GM20000 (cell line): ENCODE data around the gene SERPINE1.
A peak's percentile ranks its signal among the peaks of the same experiment; 100 is the strongest.
"Not testable (repeated sequence)": the region's sequence is repeated elsewhere in the genome, so short reads cannot be mapped to it uniquely, and the experiment has no call there.

Experiments
- DNase-seq: peaks from one replicate; pipeline ENCODE4 v3.0.0; 2012; ENCODE audit warnings: low spot score
- CTCF ChIP-seq: IDR thresholded peaks from 2 replicates; pipeline ENCODE4 v1.5.1; 2012; ENCODE audit warnings: mild to moderate bottlenecking, control low read depth; ENCODE audit errors: extremely low read depth, missing control alignments

Gene SERPINE1

GRCh38 chr7:101120315-101120714 lies 6.6 kb upstream of the SERPINE1 start:
- DNase-seq: no peak
- TF ChIP-seq CTCF: no peak

DNA sequence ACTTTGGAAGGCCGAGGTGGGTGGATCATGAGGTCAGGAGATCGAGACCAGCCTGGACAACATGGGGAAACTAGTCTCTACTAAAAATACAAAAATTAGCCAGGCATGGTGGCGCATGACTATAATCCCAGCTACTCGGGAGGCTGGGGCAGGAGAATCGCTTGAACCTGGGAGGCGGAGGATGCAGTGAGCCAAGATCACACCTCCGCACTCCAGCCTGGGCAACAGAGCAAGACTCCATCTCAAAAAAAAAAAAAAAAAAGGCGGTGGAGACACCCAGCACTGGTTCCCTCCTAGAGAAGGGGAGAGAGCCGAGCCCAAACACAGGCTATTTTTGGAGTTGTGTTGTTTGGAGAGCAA lies 5.3 kb upstream of the SERPINE1 start:
- not testable (repeated sequence) for DNase-seq

DNA sequence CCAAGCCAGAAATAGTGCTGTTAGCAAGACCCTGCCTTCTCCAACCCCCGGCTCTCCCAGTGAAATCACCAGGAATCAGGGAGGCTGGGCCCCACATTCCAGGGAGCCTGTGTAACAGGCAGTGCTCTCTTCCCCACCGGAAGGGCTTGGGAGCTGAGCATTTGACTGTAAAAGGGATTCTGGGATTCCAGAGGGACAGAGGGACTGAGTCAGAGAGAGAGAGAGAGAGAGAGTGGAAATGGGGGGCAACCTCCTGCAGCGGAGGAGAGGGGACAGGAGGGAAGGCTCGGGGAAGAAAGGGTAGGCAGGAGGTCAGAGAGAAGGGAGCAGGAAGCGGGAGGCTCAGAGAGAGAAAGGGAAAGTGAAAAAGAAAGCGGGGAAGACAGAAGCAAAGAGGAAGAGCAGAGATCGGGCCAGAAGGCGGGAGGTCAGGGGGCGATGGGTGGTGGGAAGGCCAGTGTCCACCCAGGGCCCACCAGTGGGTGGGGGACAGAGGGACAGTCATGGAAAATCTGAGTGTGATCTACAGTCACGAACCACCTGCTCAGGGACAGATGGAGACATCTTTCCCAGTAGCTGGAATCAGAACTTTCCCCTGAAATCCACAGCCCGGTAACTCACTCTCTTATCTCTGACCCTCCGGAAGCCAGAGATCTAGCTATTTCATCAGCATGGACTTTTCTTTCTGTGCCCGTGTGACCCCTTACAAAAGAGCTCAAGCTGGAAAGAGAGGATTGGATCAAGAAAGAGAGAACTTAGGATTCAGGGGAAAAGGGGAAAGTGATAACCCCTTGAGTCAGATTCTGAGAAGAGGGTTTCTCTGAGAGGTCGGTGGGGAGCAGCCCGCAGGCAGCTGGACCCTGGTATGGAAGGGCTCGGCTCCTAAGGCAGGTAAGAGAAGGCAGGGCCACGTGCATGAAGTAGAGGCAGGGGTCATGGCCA lies 4.6 kb upstream of the SERPINE1 start:
- no peak for TF ChIP-seq CTCF
- DNase-seq: peak; percentile 61

GRCh38 chr7:101122933-101123702 lies 3.8 kb upstream of the SERPINE1 start:
- no peak for DNase-seq
- no peak for TF ChIP-seq CTCF

- no peak for DNase-seq
- TF ChIP-seq CTCF: no peak
Observed at GRCh38 chr7:101123703-101124068, 3.2 kb upstream of the SERPINE1 start.

GRCh38 chr7:101124376-101125056 lies 2.4 kb upstream of the SERPINE1 start:
- DNase-seq: no peak
- TF ChIP-seq CTCF: no peak

- TF ChIP-seq CTCF: no peak
- DNase-seq: no peak
Observed at GRCh38 chr7:101125989-101126650, 784 bp upstream of the SERPINE1 start.
